Endothelial cell of umbilical vein (primary cell): ENCODE results near the gene GFOD1. TPM values are rescaled to one million over a fixed set of nuclear protein-coding genes. Genes with fewer than 3 reads are reported as not detected.

Experiments
- BruUV-seq: library from RNA; stranded (reverse); fragments of 400-500 nt; replicated peaks from 2 replicates; lab custom pipeline; 2021; lab: Mats Ljungman, UMichigan
- CTCF ChIA-PET: fragments of 300-600, 350-600 bp; sonication (Branson Sonifier 250); formaldehyde crosslinking; loops from one replicate; lab custom pipeline; 2021; ENCODE audit warnings: antibody characterized with exemption, inconsistent platforms; lab: Charles Lee
- POLR2A ChIA-PET: fragments of 300-600, 350-600 bp; sonication (Branson Sonifier 250); formaldehyde crosslinking; loops from one replicate; lab custom pipeline; 2021; ENCODE audit warnings: antibody characterized with exemption, inconsistent platforms; lab: Charles Lee
- DNase-seq: peaks from one replicate; pipeline ENCODE4 v3.0.0-alpha.2; 2011; ENCODE audit warnings: low read depth, low spot score
- FAIRE-seq: peaks from 2 replicates; lab custom pipeline; 2011; peaks lifted over from hg19 to GRCh38; lab: Jason Lieb, UNC
- H2AFZ ChIP-seq: 2 replicates; pipeline ENCODE4 v1.6.0; 2012; ENCODE audit warnings: low read depth, low read length, control low read depth, inconsistent platforms
- H3K27ac ChIP-seq: 2 replicates; pipeline ENCODE4 v1.5.1; 2011; ENCODE audit warnings: low read depth, mild to moderate bottlenecking, control low read depth, low read length, moderate library complexity; ENCODE audit not compliant: insufficient read depth
- H3K27me3 ChIP-seq, 2 experiments: 2 replicates each; pipeline versions ENCODE4 v1.6.0 to v1.6.1; 2011; ENCODE audit warnings: low read length in 2 of 2, mixed read lengths in 1 of 2; ENCODE audit not compliant: control insufficient read depth in 2 of 2, insufficient read depth in 2 of 2
- H3K36me3 ChIP-seq, 2 experiments: 2 replicates in 1 of 2; 3 replicates in 1 of 2; pipeline ENCODE4 v1.5.1; 2011; ENCODE audit warnings: low read length in 2 of 2, mild to moderate bottlenecking in 1 of 2, moderate library complexity in 1 of 2; ENCODE audit not compliant: control insufficient read depth in 2 of 2, insufficient read depth in 2 of 2; ENCODE audit errors: extremely low read depth in 1 of 2
- H3K4me1 ChIP-seq: 3 replicates; pipeline ENCODE4 v1.5.1; 2011; ENCODE audit warnings: mild to moderate bottlenecking, low read length; ENCODE audit not compliant: control insufficient read depth, insufficient read depth; ENCODE audit errors: extremely low read depth
- H3K4me2 ChIP-seq: 2 replicates; pipeline ENCODE4 v1.6.1; 2011; ENCODE audit warnings: low read length, control low read depth, mixed read lengths; ENCODE audit not compliant: insufficient read depth
- H3K4me3 ChIP-seq, 3 experiments: fragments of 200-600 bp in 1 of 3; sonication (generic), shearing (Covaris generic) in 1 of 3; replicated peaks in 1 of 3; 2 replicates each; pipeline ENCODE4 v1.5.1; 2011 to 2016; ENCODE audit warnings: control low read depth in 3 of 3, low read length in 3 of 3, mild to moderate bottlenecking in 2 of 3, inconsistent platforms in 1 of 3, low read depth in 1 of 3, moderate library complexity in 1 of 3; ENCODE audit not compliant: insufficient read depth in 1 of 3
- H3K79me2 ChIP-seq: 2 replicates; pipeline ENCODE4 v1.6.0; 2012; ENCODE audit warnings: low read length, inconsistent platforms; ENCODE audit not compliant: control insufficient read depth, insufficient read depth
- H3K9ac ChIP-seq: replicated peaks from 2 replicates; pipeline ENCODE3; 2011; ENCODE audit warnings: low read length, control low read depth; ENCODE audit not compliant: insufficient read depth; ENCODE audit errors: extremely low read depth
- H3K9me1 ChIP-seq: replicated peaks from 3 replicates; pipeline ENCODE4 v1.6.0; 2011; ENCODE audit warnings: mild to moderate bottlenecking, low read length; ENCODE audit not compliant: control insufficient read depth, insufficient read depth; ENCODE audit errors: extremely low read depth
- H3K9me3 ChIP-seq: replicated peaks from 2 replicates; pipeline ENCODE4 v1.5.1; 2012; ENCODE audit warnings: low read length, inconsistent platforms; ENCODE audit not compliant: control insufficient read depth, insufficient read depth
- H4K20me1 ChIP-seq: replicated peaks from 2 replicates; pipeline ENCODE3; 2011; ENCODE audit warnings: mild to moderate bottlenecking, low read length; ENCODE audit not compliant: control insufficient read depth, insufficient read depth; ENCODE audit errors: extremely low read depth
- CTCF ChIP-seq, 2 donors: IDR thresholded peaks; 1 replicate in 1 of 2; 2 replicates in 1 of 2; pipeline ENCODE4 v1.5.1; 2011; ENCODE audit warnings: low read length in 2 of 2, mild to moderate bottlenecking in 2 of 2, moderate library complexity in 2 of 2, control low read depth in 1 of 2, inconsistent platforms in 1 of 2, low read depth in 1 of 2; ENCODE audit not compliant: insufficient read depth in 1 of 2; ENCODE audit errors: extremely low read depth in 1 of 2
- EZH2 ChIP-seq: IDR thresholded peaks from 2 replicates; pipeline ENCODE4 v1.6.1; 2012; ENCODE audit warnings: borderline replicate concordance, low read depth, mild to moderate bottlenecking, moderate library complexity, low read length, inconsistent platforms; ENCODE audit not compliant: severe bottlenecking
- FOS ChIP-seq: IDR thresholded peaks from 2 replicates; pipeline ENCODE4 v1.6.1; 2011; ENCODE audit warnings: mild to moderate bottlenecking, low read length, moderate library complexity, borderline replicate concordance; ENCODE audit not compliant: insufficient read depth
- GATA2 ChIP-seq: IDR thresholded peaks from 2 replicates; pipeline ENCODE4 v1.7.0; 2011; ENCODE audit warnings: low read depth, mild to moderate bottlenecking, moderate library complexity, mixed read lengths, low read length; ENCODE audit not compliant: insufficient read length, insufficient read depth
- JUN ChIP-seq: IDR thresholded peaks from 2 replicates; pipeline ENCODE4 v1.6.1; 2011; ENCODE audit warnings: borderline replicate concordance, low read depth; ENCODE audit not compliant: insufficient read length, insufficient read depth
- MAX ChIP-seq: IDR thresholded peaks from 2 replicates; pipeline ENCODE4 v1.6.1; 2011; ENCODE audit not compliant: insufficient read depth, insufficient read length
- MYC ChIP-seq: IDR thresholded peaks from one replicate; pipeline ENCODE4 v1.6.1; 2011; ENCODE audit warnings: mild to moderate bottlenecking, low read depth, low read length
- POLR2A ChIP-seq: IDR thresholded peaks from 2 replicates; pipeline ENCODE4 v1.6.1; 2012; ENCODE audit warnings: low read depth, mild to moderate bottlenecking, control low read depth, low read length
- POLR2AphosphoS5 ChIP-seq: IDR thresholded peaks from 2 replicates; pipeline ENCODE4 v1.6.1; 2012; ENCODE audit warnings: low read depth, mild to moderate bottlenecking, control low read depth, low read length, moderate library complexity; ENCODE audit not compliant: insufficient read depth
- dilution Hi-C: fragments of 300-500 bp; cut with MboI; formaldehyde crosslinking; loops from one replicate; pipeline ENCODE4 v1.15.0; 2019; ENCODE audit warnings: low sequenced_read_pairs; ENCODE audit not compliant: extremely low pct_ligation_motif_present
- intact Hi-C: fragments of 100-400 bp; cut with micrococcal nuclease; formaldehyde crosslinking; loops from one replicate; pipeline ENCODE4 v1.10.0; 2022
- polyA plus RNA-seq, 4 experiments: library from polyadenylated mRNA; depleted of rRNA in 3 of 4; stranded (reverse) in 3 of 4; unstranded in 1 of 4; fragments of >200 nt; gene quantifications; 2 replicates each; pipeline versions ENCODE4 v1.2.1 to v1.2.3, GENCODE V29; 2011 to 2012; ENCODE audit warnings: missing spikeins in 1 of 4
- total RNA-seq: library from RNA; stranded (reverse); gene quantifications from 2 replicates; pipeline ENCODE4 v1.2.3, GENCODE V29; 2021

The GFOD1 gene
- total and polyA plus RNA-seq, 2 donors (not counting 3 experiments of a cell fraction or from before 2014, with no cell fraction given), result 12.1 to 24.1 TPM

- DNase-seq, result no peak
- intact Hi-C loops, result no loop called here
- no peak for FAIRE-seq
- Histone ChIP-seq H3K9ac (no peak overlapping the region), H3K4me1 (peaks cover 23% of the 10 kb centered on the region), H4K20me1 (no peaks in the 10 kb centered on the region), H3K9me1 (no peaks in the 10 kb centered on the region), H3K9me3 (no peaks in the 10 kb centered on the region), H2AFZ (no peak overlapping the region), H3K79me2 (no peaks in the 10 kb centered on the region), H3K27me3 (no peaks in the 10 kb centered on the region), H3K4me3 (no peak overlapping the region), H3K36me3 (no peaks in the 10 kb centered on the region), H3K27ac (no peak overlapping the region), H3K4me2 (no peak overlapping the region)
- dilution Hi-C loops, result no loop called here
- no TSS peak for BruUV-seq
- POLR2A ChIA-PET, result no interaction called here
- no peak for TF ChIP-seq MAX
- TF ChIP-seq GATA2, result no peak
- TF ChIP-seq POLR2AphosphoS5, result no peak
- no peak for TF ChIP-seq CTCF (IDR thresholded peaks at IDR 0.05; ENCODE audit: extremely low read depth in 1 of 2, insufficient read depth in 1 of 2, low read depth in 1 of 2, low read length in 2 of 2)
- TF ChIP-seq JUN, result no peak
- no peak for TF ChIP-seq FOS
- no peak for TF ChIP-seq MYC
- no peak for TF ChIP-seq EZH2
- no peak for TF ChIP-seq POLR2A
- CTCF ChIA-PET, result interaction anchor here (1.2 to 1.3 kb wide), 3 partner anchors 12 to 400 kb away, joined by 3 to 4 read pairs (median 3); partner anchors contain the start of gene NOL7
Observed at GRCh38 chr6:13311155-13311554, 176.2 kb downstream of the GFOD1 start.
